SH-SY5Y (cell line): ENCODE measurements around the gene PALM3.

ENCODE experiments used
- GATA2 ChIP-seq: IDR thresholded peaks from 2 replicates; pipeline ENCODE4 v1.6.1; 2011; ENCODE audit warnings: mild to moderate bottlenecking, low read depth, low read length
- GATA3 ChIP-seq: IDR thresholded peaks from 2 replicates; pipeline ENCODE4 v1.6.1; 2011; ENCODE audit warnings: low read depth, mild to moderate bottlenecking, low read length, moderate library complexity

Gene PALM3

DNA sequence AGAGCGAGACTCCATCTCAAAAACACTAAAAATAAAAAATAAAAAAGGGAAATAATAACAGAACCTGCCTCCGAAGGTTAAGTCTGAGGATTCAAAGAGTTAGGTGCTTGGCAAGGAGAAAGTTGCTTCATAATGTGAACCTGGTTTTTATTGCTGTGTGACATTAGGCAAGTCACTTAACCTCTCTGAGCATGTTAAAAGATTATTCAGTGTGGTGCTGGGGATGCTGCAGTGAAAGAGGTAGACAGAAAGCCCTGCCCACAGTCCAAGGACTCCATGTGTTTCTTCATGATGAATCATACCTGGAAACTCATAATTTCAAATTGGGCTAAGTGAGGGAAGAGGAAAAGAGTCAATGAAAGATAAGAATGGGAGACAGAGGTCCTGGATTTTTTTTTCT lies 27.9 kb downstream of the PALM3 start:
- no peak for TF ChIP-seq GATA3
- no peak for TF ChIP-seq GATA2

- no peak for TF ChIP-seq GATA3
- no peak for TF ChIP-seq GATA2
Observed at GRCh38 chr19:14031719-14032480, 30.0 kb downstream of the PALM3 start, which contains the start of gene IL27RA. Gene IL27RA, plus strand, starts transcription at chr19:14031762. Its CDS starts 111 bp downstream, at chr19:14031873.

DNA sequence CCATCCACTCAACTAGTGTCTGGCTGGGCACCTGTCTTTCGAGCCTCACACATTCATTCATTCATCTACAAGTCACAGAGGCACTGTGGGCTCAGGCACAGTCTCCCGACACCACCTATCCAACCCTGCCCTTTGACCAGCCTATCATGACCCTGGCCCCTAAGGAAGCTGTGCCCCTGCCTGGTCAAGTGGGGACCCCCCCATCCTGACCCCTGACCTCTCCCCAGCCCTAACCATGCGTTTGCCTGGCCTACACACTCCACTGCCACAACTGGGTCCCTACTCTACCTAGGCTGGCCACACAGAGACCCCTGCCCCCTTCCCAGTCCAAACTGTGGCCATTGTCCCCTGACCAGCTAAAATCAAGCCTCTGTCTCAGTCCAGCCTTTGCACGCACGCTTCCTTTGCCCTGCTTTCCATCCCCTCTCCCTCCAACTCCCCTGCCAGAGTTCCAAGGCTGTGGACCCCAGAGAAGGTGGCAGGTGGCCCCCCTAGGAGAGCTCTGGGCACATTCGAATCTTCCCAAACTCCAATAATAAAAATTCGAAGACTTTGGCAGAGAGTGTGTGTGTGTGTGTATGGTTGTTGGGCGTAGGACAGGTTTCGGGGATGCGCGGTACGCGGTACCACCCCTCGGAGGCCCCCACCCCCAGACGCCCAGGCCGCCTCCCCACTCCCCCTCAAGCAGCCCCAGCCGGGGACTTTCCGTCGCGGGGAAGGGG lies 30.7 kb downstream of the PALM3 start:
- TF ChIP-seq GATA2, result no peak
- TF ChIP-seq GATA3, result no peak

- TF ChIP-seq GATA3 (no peak), GATA2 (0 out of 2 replicates have a peak, but pooled peaks have one; percentile 18)
Observed at GRCh38 chr19:14028901-14029300, 33.0 kb downstream of the PALM3 start.

DNA sequence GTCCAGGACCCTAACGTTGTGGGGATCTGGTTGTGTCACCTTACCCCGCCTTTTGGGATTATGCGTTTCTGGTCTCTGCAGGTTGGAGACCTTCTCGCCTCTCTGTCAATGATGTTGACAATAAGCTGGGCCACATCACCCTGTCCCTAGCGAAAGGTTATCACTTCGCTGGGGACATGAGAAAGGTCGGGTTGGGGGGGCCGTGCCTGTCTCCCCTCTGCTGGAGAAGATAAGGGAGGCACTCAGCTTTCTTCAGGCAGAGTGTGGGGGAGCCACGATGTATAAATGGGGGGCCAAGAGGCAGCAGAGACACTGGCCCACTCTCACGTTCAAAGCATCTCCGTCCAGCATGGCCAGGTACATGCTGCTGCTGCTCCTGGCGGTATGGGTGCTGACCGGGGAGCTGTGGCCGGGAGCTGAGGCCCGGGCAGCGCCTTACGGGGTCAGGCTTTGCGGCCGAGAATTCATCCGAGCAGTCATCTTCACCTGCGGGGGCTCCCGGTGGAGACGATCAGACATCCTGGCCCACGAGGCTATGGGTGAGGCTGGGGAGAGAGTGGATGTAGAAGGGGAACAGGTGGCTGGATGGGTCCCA lies 33.9 kb downstream of the PALM3 start, which contains the start of gene RLN3:
TSS of gene RLN3 (plus strand) at position 293 of the 595 bp plus-strand sequence. CDS start at position 350, 57 bp downstream.
- TF ChIP-seq GATA2 (no peak), GATA3 (no peak)

DNA sequence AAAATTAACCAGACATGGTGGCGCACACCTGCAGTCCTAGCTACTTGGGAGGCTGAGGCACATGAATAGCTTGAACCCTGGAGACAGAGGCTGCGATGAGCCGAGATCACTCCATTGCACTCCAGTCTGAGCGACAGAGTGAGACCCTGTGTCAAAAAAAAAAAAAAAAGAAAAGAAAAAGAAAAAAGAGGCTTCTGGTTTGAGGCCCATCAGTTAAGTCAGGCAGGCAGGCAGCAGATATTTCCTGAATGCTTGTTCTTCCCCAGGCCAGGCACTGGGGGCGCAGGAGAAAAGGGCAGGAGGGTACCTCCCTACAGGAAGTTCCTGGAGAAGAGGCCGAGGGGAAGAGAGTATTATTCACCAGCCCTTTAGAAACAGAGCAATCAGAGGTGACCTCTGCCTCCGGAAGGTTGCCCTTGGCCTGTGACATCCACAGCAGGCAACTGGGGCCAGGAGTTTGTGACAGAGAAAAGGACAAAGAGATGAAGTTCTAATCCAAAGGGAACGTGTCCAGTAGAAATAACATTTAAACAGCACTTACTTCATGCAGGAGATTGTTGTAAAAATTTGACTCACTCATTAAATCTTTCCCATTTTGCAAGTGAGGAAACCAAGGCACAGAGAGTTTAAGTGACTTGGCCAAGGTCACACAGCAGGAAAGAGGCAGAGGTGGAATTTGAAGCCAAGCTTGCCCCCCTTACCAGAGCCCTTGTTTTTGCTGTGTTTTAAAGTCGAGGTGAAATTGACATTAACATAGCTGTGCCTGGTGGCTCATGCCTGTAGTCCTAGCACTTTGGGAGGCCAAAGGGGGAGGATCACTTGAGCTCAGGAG lies 38.3 kb downstream of the PALM3 start:
- TF ChIP-seq GATA2, result no peak
- no peak for TF ChIP-seq GATA3

GRCh38 chr19:14022469-14022868 lies 39.4 kb downstream of the PALM3 start:
- TF ChIP-seq GATA2, result no peak
- TF ChIP-seq GATA3, result no peak

GRCh38 chr19:14021474-14021873 lies 40.4 kb downstream of the PALM3 start:
- no peak for TF ChIP-seq GATA2
- TF ChIP-seq GATA3, result no peak

- TF ChIP-seq GATA2 (no peak), GATA3 (no peak)
Observed at GRCh38 chr19:14019100-14019499, 42.8 kb downstream of the PALM3 start.

DNA sequence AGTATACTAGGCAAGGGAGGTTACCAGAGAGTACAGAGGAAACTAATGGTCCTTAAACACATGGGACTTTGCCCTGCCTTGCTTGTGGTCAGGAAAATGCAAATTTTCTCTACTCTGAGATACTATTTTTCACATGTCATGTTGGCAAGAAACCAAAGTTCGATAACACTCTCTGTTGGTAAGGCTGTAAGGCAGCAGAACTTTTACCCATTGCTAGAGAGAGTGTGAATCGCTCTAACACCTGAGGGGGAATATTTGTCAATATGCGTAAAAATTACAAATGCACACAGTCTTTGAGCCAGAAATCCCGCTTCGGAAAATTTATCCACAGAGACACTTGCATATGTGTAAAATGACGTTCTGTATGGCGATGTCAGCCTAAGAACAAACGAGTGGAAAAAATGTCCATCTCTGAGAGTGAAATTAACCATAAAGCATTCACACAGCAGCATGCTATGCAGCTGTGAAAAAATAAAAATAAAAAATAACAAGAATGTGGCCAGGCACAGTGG lies 46.3 kb downstream of the PALM3 start:
- TF ChIP-seq GATA2 (no peak), GATA3 (no peak)

- TF ChIP-seq GATA2 (no peak), GATA3 (no peak)
Observed at GRCh38 chr19:14012378-14012915, 49.4 kb downstream of the PALM3 start.

DNA sequence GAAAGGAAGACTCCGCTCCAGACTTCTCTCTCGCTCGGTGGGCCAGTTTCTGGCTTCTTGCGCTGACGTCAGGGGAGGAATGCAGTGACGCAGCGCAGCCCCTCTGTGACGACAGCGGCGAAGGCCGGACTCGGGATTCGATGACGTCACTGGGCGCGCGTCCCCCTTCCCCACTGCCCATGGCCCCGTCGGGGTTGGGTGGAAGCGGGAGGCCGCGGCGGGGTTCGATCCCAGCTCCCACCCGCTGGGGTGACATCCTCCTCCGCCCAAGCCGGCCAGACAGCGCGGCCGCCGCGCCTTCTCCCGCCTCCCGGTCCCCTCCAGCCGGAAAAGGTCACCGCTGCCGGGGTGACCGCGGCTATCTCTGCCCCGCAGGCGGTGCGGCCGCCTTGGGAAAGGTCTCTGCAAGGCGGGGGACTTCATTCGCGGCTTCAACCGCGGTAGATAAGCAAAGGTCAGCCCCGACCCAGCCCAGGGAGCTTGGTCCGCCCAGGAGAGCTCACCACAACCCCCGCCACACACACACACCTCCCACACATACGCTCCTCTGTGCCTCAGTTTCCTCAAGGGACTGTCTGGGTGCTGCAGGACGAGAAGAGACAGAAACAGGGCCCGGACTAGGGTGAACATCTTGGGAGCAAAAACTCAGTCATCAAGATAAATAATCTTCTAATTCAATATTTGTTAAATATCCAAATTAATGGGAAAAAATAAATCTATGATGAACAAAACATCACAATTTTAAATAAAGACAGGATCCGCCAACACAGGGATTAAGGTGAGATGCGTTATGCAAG lies 54.9 kb downstream of the PALM3 start:
- no peak for TF ChIP-seq GATA3
- no peak for TF ChIP-seq GATA2

DNA sequence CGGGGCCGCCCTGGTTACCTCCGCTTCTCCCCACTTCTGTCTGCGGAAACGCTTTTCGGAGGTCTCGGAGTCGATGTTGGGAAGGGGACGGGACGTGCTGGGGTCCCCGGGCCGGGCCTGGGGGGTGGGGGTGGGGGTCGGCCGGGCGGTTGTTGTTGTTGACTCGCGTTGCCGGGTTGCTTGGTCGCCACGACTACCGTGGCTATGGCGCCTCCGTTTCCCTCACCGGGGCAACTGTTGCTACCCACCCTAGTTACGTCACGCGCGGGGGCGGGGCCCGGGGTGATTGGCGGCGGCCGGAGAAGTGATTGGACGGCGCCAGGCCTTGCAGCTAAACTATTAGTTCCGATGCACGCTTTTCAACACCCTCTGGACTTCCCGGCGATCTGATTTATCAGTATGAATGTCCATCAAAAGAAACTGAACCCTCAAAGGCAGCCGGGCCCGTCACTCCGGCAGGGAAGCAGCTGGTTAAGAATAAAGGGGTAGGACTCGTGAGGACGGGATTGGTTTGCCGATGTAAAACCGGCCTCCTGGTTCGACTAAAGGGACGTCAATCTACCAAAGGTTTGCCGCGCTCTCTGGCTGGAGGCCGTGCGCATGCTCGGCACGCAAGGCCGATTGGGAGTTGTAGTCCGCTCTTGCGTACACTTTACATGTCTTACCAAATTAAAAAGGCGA lies 55.7 kb downstream of the PALM3 start, which contains the start of gene RFX1:
TSS of gene RFX1 (minus strand) at position 236 of the 681 bp plus-strand sequence. CDS start 12,477 bp downstream, outside the sequence.
- no peak for TF ChIP-seq GATA3
- TF ChIP-seq GATA2, result no peak
